NCI-H446 treated with DMSO at 0.1 percent for 48 hours (cell line): ENCODE results near the gene AK4.
"Not testable (repeated sequence)": the region's sequence is repeated elsewhere in the genome, so short reads cannot be mapped to it uniquely, and the experiment has no call there.

Experiments
- DNase-seq: peaks from one replicate; lab custom pipeline; 2025; lab: John Stamatoyannopoulos, UW

The AK4 gene

DNA sequence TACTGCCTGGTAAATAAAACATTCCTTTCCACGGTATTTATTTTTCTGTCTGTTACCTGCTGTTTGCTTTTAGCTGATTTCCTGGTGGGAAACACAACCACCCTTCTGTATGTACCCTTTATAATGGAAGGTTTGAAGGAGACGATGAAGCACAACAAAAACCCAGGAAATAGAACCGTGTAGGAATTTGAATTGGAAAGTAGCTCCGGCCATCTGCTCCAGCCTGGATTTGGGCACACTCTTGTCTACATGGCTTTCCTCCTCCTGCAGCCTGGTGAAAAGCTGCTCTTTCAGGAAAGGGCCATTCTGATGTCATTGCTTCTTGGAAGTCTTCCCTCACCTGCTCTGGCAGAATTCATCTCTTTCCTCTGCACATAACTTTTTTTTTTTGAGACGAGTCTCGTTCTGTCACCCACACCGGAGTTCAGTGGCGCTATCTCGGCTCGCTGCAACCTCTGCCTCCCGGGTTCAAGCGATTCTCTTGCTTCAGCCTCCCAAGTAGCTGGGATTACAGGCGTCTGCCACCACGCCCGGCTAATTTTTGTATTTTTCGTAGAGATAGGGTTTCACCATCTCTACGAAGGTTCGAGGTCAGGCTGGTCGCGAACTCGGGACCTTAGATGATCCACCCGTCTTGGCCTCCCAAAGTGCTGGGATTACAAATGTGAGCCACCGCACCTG lies 2.7 kb downstream of the AK4 start:
- DNase-seq, result peak; percentile 45

GRCh38 chr1:65151641-65152040 lies 3.6 kb downstream of the AK4 start:
- DNase-seq, result no peak

DNA sequence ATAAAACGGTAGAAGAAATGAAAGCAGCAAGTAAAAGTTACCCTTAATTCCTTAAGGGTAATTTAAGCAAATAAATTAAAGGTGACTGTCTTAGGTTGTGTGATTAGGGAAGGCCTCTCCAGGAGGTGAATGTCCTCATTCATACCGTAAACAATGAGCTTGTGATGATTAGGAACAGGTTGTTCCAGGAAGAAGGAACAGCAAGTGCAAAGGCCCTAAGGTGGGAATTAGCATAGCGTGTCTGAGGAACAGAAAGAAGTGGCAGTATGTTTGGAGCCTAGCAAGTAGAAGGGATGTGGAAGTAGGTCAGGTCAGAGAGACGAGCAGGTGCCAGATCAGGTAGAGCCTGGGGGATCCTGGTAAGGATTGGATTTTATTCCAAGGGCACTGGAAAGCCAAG lies 5.6 kb downstream of the AK4 start:
- no peak for DNase-seq

DNA sequence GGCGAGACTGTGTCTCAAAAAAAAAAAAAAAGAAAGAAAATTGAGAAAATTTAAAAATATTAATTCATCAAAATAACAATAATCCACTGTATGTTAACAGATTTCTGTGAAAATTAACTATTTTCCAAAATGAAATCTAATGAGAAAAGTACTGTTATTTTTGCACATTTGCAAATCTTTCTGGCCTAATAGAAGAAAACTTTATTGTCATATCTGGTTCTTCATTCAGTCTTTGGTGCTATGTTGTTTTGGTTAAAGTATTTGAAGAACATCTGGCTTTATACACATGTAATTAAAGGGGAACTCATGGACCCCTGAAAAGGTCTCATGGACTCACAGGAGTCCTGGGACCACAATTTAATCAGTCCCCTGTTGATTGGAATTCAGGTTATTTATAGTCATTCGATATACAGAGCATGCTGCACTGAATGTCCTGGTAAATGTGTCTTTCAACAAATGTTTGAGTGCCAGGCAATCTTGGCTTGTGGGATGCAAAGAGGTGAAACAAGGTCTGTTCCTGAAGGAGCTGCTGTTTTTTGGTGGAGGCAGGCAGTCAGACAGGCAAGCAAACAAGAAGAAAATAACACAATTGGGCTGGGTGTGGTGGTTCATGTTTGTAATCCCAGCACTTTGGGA lies 9.0 kb downstream of the AK4 start:
- DNase-seq, result no peak

GRCh38 chr1:65157546-65157941 lies 9.5 kb downstream of the AK4 start:
- no peak for DNase-seq

- not testable (repeated sequence) for DNase-seq
Observed at GRCh38 chr1:65159291-65159688, 11.3 kb downstream of the AK4 start.

- no peak for DNase-seq
Observed at GRCh38 chr1:65159801-65160523, 12.0 kb downstream of the AK4 start.

- DNase-seq, result no peak
Observed at GRCh38 chr1:65163201-65163805, 15.3 kb downstream of the AK4 start.

- DNase-seq, result not testable (repeated sequence)
Observed at GRCh38 chr1:65164101-65164500, 16.1 kb downstream of the AK4 start.

DNA sequence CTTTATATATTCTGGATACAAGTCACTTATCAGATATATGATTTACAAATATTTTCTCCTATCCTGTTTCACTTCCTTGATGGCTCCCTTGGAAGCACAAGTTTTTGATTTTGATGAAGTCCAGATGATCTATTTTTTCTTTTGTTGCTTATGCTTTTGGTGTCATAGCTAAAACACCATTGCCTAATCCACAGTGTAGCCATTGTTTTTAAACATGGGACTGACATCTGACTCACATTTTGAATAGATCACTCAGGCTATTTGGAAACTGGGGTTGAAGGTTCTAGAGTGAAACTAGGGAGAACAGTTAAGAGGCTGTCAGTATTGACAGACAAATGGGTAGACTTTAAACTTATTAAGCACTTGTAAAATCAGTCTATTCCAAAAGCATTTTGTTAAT lies 16.6 kb downstream of the AK4 start:
- no peak for DNase-seq

GRCh38 chr1:65165269-65165993 lies 17.4 kb downstream of the AK4 start:
- DNase-seq, result no peak

DNA sequence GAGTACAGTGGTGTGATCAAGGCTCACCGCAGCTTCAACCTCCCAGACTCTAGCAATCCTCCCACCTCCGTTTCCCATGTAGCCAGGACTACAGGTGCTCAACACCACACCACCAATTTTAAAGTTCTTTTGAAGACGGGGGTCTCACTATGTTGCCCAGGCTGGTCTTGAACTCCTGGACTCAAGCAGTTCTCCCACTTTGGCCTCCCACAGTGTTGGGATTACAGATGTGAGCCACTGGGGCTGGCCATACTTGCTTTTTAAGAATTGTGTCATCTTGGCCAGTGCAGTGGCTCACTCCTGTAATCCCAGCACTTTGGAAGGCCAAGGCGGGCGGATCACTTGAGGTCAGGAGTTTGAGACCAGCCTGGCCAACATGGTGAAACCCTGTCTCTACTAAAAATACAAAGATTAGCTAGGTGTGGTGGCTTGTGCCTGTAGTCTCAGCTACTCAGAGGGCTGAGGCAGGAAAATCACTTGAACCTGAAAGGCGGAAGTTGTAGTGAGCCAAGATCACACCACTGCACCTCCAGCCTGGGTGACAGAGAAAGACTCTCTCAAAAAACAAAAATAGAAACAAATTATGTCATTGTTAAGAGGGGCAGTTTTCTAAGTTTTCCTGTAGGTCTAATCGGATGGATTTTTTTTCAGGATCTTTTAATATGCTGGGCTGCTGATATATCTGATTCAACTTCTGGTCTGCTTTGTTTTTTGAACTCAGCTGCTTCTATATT lies 18.7 kb downstream of the AK4 start:
- DNase-seq, result no peak

DNA sequence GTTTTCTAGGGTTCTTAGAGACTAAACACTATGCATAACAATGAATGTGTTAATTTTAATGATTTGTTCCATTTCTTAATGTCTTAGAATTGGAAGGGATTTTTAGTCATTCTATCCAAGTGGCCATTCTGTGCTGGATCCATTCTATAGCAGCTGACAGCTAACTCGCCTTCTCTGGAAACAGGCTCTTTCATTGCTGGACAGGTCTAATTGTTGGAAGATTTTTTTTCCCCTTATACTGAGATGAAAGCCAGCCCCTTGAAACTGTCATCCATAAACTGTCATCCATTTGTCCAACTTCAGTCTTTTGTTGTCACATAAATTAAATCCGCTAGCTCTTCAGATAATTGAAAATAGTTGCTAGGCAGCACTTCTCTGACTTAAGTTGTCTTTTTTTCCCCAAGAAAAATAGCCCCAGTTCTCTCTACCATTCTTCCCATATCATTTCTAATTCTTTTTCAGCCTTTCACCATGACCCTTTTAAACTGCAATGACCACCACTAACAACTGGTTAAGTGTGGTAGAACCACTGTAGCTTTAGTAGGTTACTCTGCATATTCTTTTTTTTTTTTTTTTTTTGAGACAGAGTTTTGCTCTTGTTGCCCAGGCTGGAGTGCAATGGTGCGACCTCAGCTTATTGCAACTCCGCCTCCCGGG lies 19.7 kb downstream of the AK4 start:
- DNase-seq, result no peak

DNA sequence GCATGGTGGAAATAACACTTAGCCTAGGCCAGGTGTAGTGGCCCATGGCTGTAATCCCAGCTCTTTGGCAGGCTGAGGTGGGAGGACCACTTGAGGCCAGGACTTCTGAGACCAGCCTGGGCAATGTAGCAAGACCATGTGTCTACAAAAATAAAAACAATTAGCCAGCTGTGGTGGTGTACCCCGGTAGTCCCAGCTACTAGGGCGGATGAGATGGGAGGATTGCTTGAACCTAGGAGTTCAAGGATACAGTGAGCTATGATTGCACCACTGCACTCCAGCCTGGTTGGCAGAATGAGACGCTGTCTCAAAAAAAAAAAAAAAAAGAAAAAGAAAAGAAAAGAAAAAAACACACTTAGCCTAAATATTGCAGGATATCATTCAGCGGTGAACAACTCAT lies 20.9 kb downstream of the AK4 start:
- DNase-seq, result no peak

GRCh38 chr1:65170511-65171142 lies 22.6 kb downstream of the AK4 start:
- peak; percentile 92 for DNase-seq

- no peak for DNase-seq
Observed at GRCh38 chr1:65172936-65173690, 25.1 kb downstream of the AK4 start.

DNA sequence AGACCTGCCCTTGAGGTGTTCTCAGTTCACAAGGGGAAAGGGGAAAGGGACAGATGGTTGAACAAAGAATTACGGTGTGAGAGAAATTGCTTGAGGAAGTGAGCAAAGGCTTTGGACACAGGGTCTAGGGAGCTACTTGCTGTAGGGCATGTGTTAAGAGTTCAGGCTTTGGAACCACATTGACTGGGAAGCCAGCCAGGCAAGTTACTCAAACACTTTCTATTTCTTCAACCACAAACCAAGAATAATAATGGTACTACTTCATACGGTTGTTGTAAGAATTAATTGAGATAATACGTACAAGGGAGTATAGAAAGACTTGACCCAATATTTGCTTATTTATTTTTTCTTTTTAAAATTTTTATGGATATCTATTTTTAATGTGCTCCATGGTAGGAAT lies 26.6 kb downstream of the AK4 start:
- DNase-seq, result peak; percentile 79

- peak; percentile 99 for DNase-seq
Observed at GRCh38 chr1:65175171-65176055, 27.4 kb downstream of the AK4 start.

GRCh38 chr1:65176056-65176450 lies 28.1 kb downstream of the AK4 start:
- peak; percentile 99 for DNase-seq
